Loucy (cell line): ENCODE results near the gene SPAG6.

Experiments used
- H2AFZ ChIP-seq: fragments of 200-600 bp; sonication (generic); 2 replicates; pipeline ENCODE4 v1.6.0; 2016; ENCODE audit warnings: antibody characterized with exemption, mild to moderate bottlenecking, low read length, moderate library complexity
- H3F3A ChIP-seq: fragments of 200-600 bp; 2 replicates; pipeline ENCODE4 v1.6.0; 2016; ENCODE audit warnings: antibody characterized with exemption, low read depth, mild to moderate bottlenecking
- H3K27me3 ChIP-seq: fragments of 200-600 bp; sonication (generic); 2 replicates; pipeline ENCODE4 v1.6.1; 2014; ENCODE audit warnings: low read length, mild to moderate bottlenecking; ENCODE audit not compliant: insufficient read depth, poor library complexity, severe bottlenecking
- H3K36me3 ChIP-seq: fragments of 200-600 bp; sonication (generic); 2 replicates; pipeline ENCODE4 v1.6.1; 2016; ENCODE audit warnings: low read length; ENCODE audit not compliant: insufficient read depth
- H3K4me1 ChIP-seq: fragments of 200-600 bp; sonication (generic); 2 replicates; pipeline ENCODE4 v1.5.1; 2014; ENCODE audit warnings: low read length, mild to moderate bottlenecking; ENCODE audit not compliant: insufficient read depth, poor library complexity, severe bottlenecking
- H3K4me2 ChIP-seq: fragments of 200-600 bp; sonication (generic); 2 replicates; pipeline ENCODE4 v1.6.0; 2014; ENCODE audit warnings: antibody characterized with exemption, low read length, low read depth, mild to moderate bottlenecking; ENCODE audit not compliant: poor library complexity, severe bottlenecking
- H3K4me3 ChIP-seq: fragments of 200-600 bp; sonication (generic); 2 replicates; pipeline ENCODE4 v1.5.1; 2014; ENCODE audit warnings: low read length, mild to moderate bottlenecking, mixed read lengths; ENCODE audit not compliant: poor library complexity, severe bottlenecking
- H3K79me2 ChIP-seq: fragments of 200-600 bp; sonication (generic); 2 replicates; pipeline ENCODE4 v1.6.1; 2014; ENCODE audit warnings: low read length; ENCODE audit not compliant: insufficient read depth
- H3K9ac ChIP-seq: fragments of 200-600 bp; sonication (generic); 2 replicates; pipeline ENCODE4 v1.6.0; 2014; ENCODE audit warnings: mild to moderate bottlenecking, low read depth, low read length, moderate library complexity; ENCODE audit not compliant: poor library complexity, severe bottlenecking
- H3K9me2 ChIP-seq: fragments of 200-600 bp; sonication (generic); replicated peaks from 2 replicates; pipeline ENCODE4 v1.6.1; 2016; ENCODE audit warnings: low read depth, low read length, mixed read lengths
- H3K9me3 ChIP-seq: fragments of 200-600 bp; sonication (generic); 2 replicates; pipeline ENCODE4 v1.6.1; 2014; ENCODE audit warnings: mild to moderate bottlenecking, antibody characterized with exemption, low read length, low read depth; ENCODE audit not compliant: insufficient read depth
- H4K20me1 ChIP-seq: fragments of 200-600 bp; sonication (generic); 2 replicates; pipeline ENCODE4 v1.6.0; 2014; ENCODE audit warnings: antibody characterized with exemption, low read length, mild to moderate bottlenecking; ENCODE audit not compliant: insufficient read depth, poor library complexity, severe bottlenecking
- CTCF ChIP-seq: fragments of 200-600 bp; sonication (generic); conservative IDR thresholded peaks from 2 replicates; pipeline ENCODE4 v1.5.1; 2014; ENCODE audit warnings: mild to moderate bottlenecking, antibody characterized with exemption, low read length
- EZH2phosphoT487 ChIP-seq: fragments of 200-600 bp; IDR thresholded peaks from 2 replicates; pipeline ENCODE4 v1.6.1; 2018; ENCODE audit warnings: antibody characterized with exemption, mild to moderate bottlenecking, moderate library complexity, borderline replicate concordance

Gene SPAG6

GRCh38 chr10:22333975-22334282 is 11.4 kb upstream of the SPAG6 start:
- Histone ChIP-seq H3K4me2 (peak overlapping the region; percentile 62), H3K4me1 (peaks cover 35% of the 10 kb centered on the region), H3K9me2 (no peaks in the 10 kb centered on the region), H3K9ac (peak overlapping the region; percentile 30), H3K79me2 (peaks cover 70% of the 10 kb centered on the region), H3F3A (peaks cover 8% of the 10 kb centered on the region; the same call in 1 of the 2 replicates), H2AFZ (no peak overlapping the region), H3K36me3 (peaks cover 11% of the 10 kb centered on the region), H3K27me3 (no peaks in the 10 kb centered on the region), H4K20me1 (no peaks in the 10 kb centered on the region), H3K9me3 (no peaks in the 10 kb centered on the region), H3K4me3 (peak overlapping the region; percentile 47)
- TF ChIP-seq EZH2phosphoT487 = no peak

DNA sequence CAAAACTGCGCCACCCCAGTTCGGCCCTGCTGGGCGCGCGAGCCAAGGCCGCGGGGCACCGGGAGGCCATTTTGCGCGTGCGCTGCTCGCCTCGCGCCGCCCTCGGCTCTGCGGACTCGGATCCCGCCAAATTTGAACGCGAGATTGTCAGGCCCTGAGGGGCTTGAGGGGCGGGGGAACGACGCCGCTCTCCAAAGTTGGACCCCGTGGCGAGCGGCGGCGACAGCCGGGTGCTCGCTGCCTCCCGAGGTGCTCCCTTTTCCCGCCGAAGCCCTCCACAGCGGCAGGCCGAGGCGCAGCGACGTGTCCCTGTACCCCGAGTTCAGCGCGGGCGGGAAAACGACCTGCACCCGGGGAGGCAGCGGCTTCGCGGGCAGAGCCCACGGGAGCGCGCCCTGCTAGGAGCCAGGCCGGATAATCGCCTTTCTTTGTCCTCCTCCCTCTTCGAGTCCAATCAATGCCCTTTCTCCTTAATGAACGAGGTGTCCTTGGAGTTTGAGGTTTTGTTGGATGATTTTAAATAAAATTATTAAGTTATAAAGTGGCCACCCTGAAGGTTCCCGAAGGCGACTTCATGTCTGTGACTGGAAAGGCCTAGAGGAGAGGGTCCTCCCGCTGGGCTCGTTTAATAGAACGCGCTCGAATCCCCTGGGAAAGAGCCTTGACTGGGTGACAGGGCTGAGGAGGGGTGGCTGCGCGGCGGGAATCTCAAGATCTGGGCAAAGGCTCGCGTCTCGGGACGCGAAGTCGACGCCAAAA is 10.7 kb upstream of the SPAG6 start:
- Histone ChIP-seq H3K4me3 (no peak overlapping the region), H3K27me3 (no peaks in the 10 kb centered on the region), H3K9ac (no peak overlapping the region), H3K4me2 (no peak overlapping the region), H4K20me1 (no peaks in the 10 kb centered on the region), H2AFZ (no peak overlapping the region), H3F3A (peaks cover 8% of the 10 kb centered on the region; the same call in 1 of the 2 replicates), H3K9me3 (no peaks in the 10 kb centered on the region), H3K36me3 (peaks cover 4% of the 10 kb centered on the region; the same call in 1 of the 2 replicates), H3K4me1 (peaks cover 36% of the 10 kb centered on the region), H3K79me2 (peaks cover 69% of the 10 kb centered on the region), H3K9me2 (no peaks in the 10 kb centered on the region)
- TF ChIP-seq EZH2phosphoT487 (no peak), CTCF (no peak)

DNA sequence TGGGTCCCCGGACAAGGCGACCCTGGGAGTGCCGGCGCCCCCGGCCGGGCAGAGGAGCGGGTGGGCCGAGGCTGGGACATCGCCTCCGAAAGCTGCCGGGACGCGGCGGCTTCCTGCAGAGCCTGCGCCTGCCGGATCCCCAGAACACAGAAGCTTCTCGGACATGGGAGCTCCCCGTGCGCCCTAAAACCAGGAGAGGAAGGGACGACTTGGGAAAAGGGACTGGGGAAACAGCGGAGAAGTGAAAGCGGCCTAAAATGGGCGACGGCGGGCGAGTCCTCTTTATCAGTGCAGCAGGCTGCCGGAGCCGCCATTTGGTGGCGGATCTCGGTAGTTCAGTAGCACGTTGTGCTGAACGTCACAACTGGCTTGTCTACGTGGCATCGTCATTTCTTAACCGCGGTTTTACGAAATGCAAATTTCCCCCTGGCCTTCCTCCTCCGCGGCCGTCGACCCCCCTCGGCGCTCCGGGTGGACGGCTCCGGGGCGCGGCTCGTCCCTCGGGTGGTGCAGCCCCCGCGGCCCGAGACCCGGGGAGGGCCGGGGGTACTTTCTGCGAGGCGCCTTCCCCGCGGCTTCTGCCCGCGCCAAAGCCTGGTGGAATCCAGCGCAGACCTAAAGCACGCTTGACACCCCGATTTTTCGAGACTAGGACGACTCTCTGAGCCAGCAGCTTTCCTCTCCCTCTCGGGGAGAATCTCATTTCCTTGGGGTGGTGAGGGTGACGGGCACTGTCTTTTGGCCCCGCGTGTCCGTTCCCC is 9.9 kb upstream of the SPAG6 start:
- Histone ChIP-seq H2AFZ (no peak overlapping the region), H4K20me1 (no peaks in the 10 kb centered on the region), H3K9me3 (no peaks in the 10 kb centered on the region), H3K4me1 (peaks cover 38% of the 10 kb centered on the region), H3K36me3 (no peaks in the 10 kb centered on the region), H3K4me3 (no peak overlapping the region), H3K27me3 (no peaks in the 10 kb centered on the region), H3K4me2 (peak overlapping the region; percentile 75), H3K9ac (no peak overlapping the region), H3K79me2 (peaks cover 62% of the 10 kb centered on the region), H3K9me2 (no peaks in the 10 kb centered on the region), H3F3A (peaks cover 8% of the 10 kb centered on the region; the same call in 1 of the 2 replicates)
- no peak for TF ChIP-seq CTCF
- no peak for TF ChIP-seq EZH2phosphoT487
